ENCODE data around the gene PRKCA.

PRKCA gene

GRCh38 chr17:66379996-66380395 lies 77.6 kb downstream of the PRKCA start:
- Histone ChIP-seq H3K79me2 (ENCODE audit: insufficient read depth, low read depth) (no peaks in the 10 kb centered on the region), H3K9ac (no peak overlapping the region), H3K27ac (no peak overlapping the region), H3K27me3 (ENCODE audit: insufficient read depth, low read depth) (no peaks in the 10 kb centered on the region), H2AFZ (ENCODE audit: low read depth) (no peak overlapping the region), H4K20me1 (ENCODE audit: insufficient read depth) (no peaks in the 10 kb centered on the region), H3K4me3 (IDR thresholded peaks at IDR 0.05; ENCODE audit: insufficient read depth, low read depth, low read length) (no peak overlapping the region), H3K36me3 (ENCODE audit: insufficient read depth) (no peaks in the 10 kb centered on the region), H3K4me2 (no peak overlapping the region), H3K4me1 (ENCODE audit: low read depth, poor library complexity, severe bottlenecking) (no peaks in the 10 kb centered on the region)
- TF ChIP-seq CTCF (conservative IDR thresholded peaks at IDR 0.05; ENCODE audit: low read depth, low read length): no peak

GRCh38 chr17:66381701-66382362 lies 79.4 kb downstream of the PRKCA start:
- Histone ChIP-seq H4K20me1 (ENCODE audit: insufficient read depth) (no peaks in the 10 kb centered on the region), H3K9ac (no peak overlapping the region), H3K4me1 (ENCODE audit: low read depth, poor library complexity, severe bottlenecking) (no peaks in the 10 kb centered on the region), H2AFZ (ENCODE audit: low read depth) (no peak overlapping the region), H3K4me2 (no peak overlapping the region), H3K27me3 (ENCODE audit: insufficient read depth, low read depth) (no peaks in the 10 kb centered on the region), H3K27ac (no peak overlapping the region), H3K4me3 (IDR thresholded peaks at IDR 0.05; ENCODE audit: insufficient read depth, low read depth, low read length) (no peak overlapping the region), H3K36me3 (ENCODE audit: insufficient read depth) (no peaks in the 10 kb centered on the region), H3K79me2 (ENCODE audit: insufficient read depth, low read depth) (no peaks in the 10 kb centered on the region)
- TF ChIP-seq CTCF (conservative IDR thresholded peaks at IDR 0.05; ENCODE audit: low read depth, low read length): no peak

GRCh38 chr17:66383333-66383732 lies 80.9 kb downstream of the PRKCA start:
- Histone ChIP-seq H3K79me2 (ENCODE audit: insufficient read depth, low read depth) (no peaks in the 10 kb centered on the region), H3K36me3 (ENCODE audit: insufficient read depth) (no peaks in the 10 kb centered on the region), H3K4me2 (no peak overlapping the region), H2AFZ (ENCODE audit: low read depth) (no peak overlapping the region), H3K9ac (no peak overlapping the region), H3K27ac (no peak overlapping the region), H3K27me3 (ENCODE audit: insufficient read depth, low read depth) (no peaks in the 10 kb centered on the region), H3K4me3 (IDR thresholded peaks at IDR 0.05; ENCODE audit: insufficient read depth, low read depth, low read length) (no peak overlapping the region), H4K20me1 (ENCODE audit: insufficient read depth) (no peaks in the 10 kb centered on the region), H3K4me1 (ENCODE audit: low read depth, poor library complexity, severe bottlenecking) (no peaks in the 10 kb centered on the region)
- TF ChIP-seq CTCF (conservative IDR thresholded peaks at IDR 0.05; ENCODE audit: low read depth, low read length): no peak

GRCh38 chr17:66386498-66387351 lies 84.3 kb downstream of the PRKCA start:
- TF ChIP-seq CTCF (conservative IDR thresholded peaks at IDR 0.05; ENCODE audit: low read depth, low read length): no peak
- no peak overlapping the region for H3K9ac ChIP-seq
- no peak overlapping the region for H3K4me2 ChIP-seq
- no peak overlapping the region for H2AFZ ChIP-seq (ENCODE audit: low read depth)
- no peaks in the 10 kb centered on the region for H3K36me3 ChIP-seq (ENCODE audit: insufficient read depth)
- H3K4me3 ChIP-seq (IDR thresholded peaks at IDR 0.05; ENCODE audit: insufficient read depth, low read depth, low read length): no peak overlapping the region
- H4K20me1 ChIP-seq (ENCODE audit: insufficient read depth): no peaks in the 10 kb centered on the region
- H3K27ac ChIP-seq: no peak overlapping the region
- H3K27me3 ChIP-seq (ENCODE audit: insufficient read depth, low read depth): no peaks in the 10 kb centered on the region
- no peaks in the 10 kb centered on the region for H3K4me1 ChIP-seq (ENCODE audit: low read depth, poor library complexity, severe bottlenecking)
- H3K79me2 ChIP-seq (ENCODE audit: insufficient read depth, low read depth): no peaks in the 10 kb centered on the region
